Spleen (tissue), 11 donors: ENCODE data around the gene CDK5R1. TPM values are rescaled to one million over a fixed set of nuclear protein-coding genes. Genes with fewer than 3 reads are reported as not detected.

Experiments used
- DNase-seq: peaks from one replicate; pipeline ENCODE4 v3.0.0-alpha.2; 2020
- H3K27ac ChIP-seq, 8 donors: fragments of 200-600 bp; sonication (generic) in 7 of 8; 1 replicate in 4 of 8; 2 replicates in 4 of 8; pipeline versions ENCODE4 v1.5.0 to v1.8.0; 2016 to 2021; ENCODE audit warnings: inconsistent platforms in 4 of 8, mild to moderate bottlenecking in 4 of 8, moderate library complexity in 1 of 8
- H3K27me3 ChIP-seq, 7 donors: fragments of 200-600 bp; sonication (generic) in 6 of 7; replicated peaks in 1 of 7; 1 replicate in 4 of 7; 2 replicates in 3 of 7; pipeline versions ENCODE4 v1.5.0 to v1.8.0; 2016 to 2021; ENCODE audit warnings: inconsistent platforms in 3 of 7, mild to moderate bottlenecking in 1 of 7
- H3K36me3 ChIP-seq, 6 donors: fragments of 200-600 bp; sonication (generic) in 5 of 6; 1 replicate in 4 of 6; 2 replicates in 2 of 6; pipeline versions ENCODE4 v1.5.0 to v1.8.0; 2016 to 2021; ENCODE audit warnings: inconsistent platforms in 2 of 6
- H3K4me1 ChIP-seq, 6 donors: fragments of 200-600 bp; sonication (generic) in 5 of 6; 1 replicate in 3 of 6; 2 replicates in 3 of 6; pipeline versions ENCODE4 v1.5.0 to v1.8.0; 2016 to 2021; ENCODE audit warnings: inconsistent platforms in 3 of 6
- H3K4me3 ChIP-seq, 8 donors: fragments of 200-600 bp; sonication (generic) in 7 of 8; 1 replicate in 4 of 8; 2 replicates in 4 of 8; pipeline versions ENCODE4 v1.5.0 to v1.8.0; 2016 to 2021; ENCODE audit warnings: inconsistent platforms in 4 of 8, mild to moderate bottlenecking in 4 of 8, moderate library complexity in 2 of 8
- H3K9me3 ChIP-seq, 8 donors: fragments of 200-600 bp; sonication (generic) in 7 of 8; 1 replicate in 4 of 8; 2 replicates in 4 of 8; pipeline versions ENCODE4 v1.5.0 to v1.8.0; 2016 to 2021; ENCODE audit warnings: inconsistent platforms in 4 of 8
- CTCF ChIP-seq, 11 experiments: fragments of 200-600 bp in 7 of 11; fragments of 450-650 bp in 4 of 11; sonication (generic) in 4 of 11; IDR thresholded peaks in 8 of 11; conservative IDR thresholded peaks in 3 of 11; 1 replicate in 7 of 11; 2 replicates in 4 of 11; pipeline versions ENCODE4 v1.4.0 to v1.8.0; 2016 to 2021; ENCODE audit warnings: antibody characterized with exemption in 11 of 11, inconsistent platforms in 4 of 11, mild to moderate bottlenecking in 1 of 11
- POLR2A ChIP-seq, 3 donors: fragments of 450-650 bp; IDR thresholded peaks; one replicate each; pipeline ENCODE4 v1.5.1; 2017; ENCODE audit warnings: antibody characterized with exemption in 3 of 3, mild to moderate bottlenecking in 1 of 3
- POLR2AphosphoS5 ChIP-seq, 3 donors: sonication (generic); formaldehyde crosslinking; IDR thresholded peaks; one replicate each; pipeline ENCODE4 v1.5.1; 2017; ENCODE audit warnings: antibody characterized with exemption in 3 of 3
- WGBS, 5 donors: extraction: QIAGEN DNeasy Blood & Tissue Kit in 3 of 5; methylation state at CpG; one replicate each; pipeline versions ENCODE4 v1.1.5 to v1.1.7; 2013 to 2018; 5-methylcytosine and 5-hydroxymethylcytosine counted together
- intact Hi-C: fragments of 100-400 bp; cut with DNase I; formaldehyde crosslinking; loops from one replicate; pipeline ENCODE4 v1.15.0; 2023; ENCODE audit warnings: low total_unique reads
- polyA plus RNA-seq, 3 donors: library from polyadenylated mRNA; stranded (reverse); fragments of 200-250 nt; gene quantifications; one replicate each; pipeline ENCODE4 v1.2.1, GENCODE V29; 2013
- total RNA-seq, 7 donors: library from RNA; depleted of rRNA in 3 of 7; stranded (reverse); fragments of >200 nt in 3 of 7; fragmentation: NEBNext Ultra II Directional in 4 of 7; extraction: Animal tissue kit (Norgen Biotek cat#: 25700) in 4 of 7; gene quantifications; one replicate each; pipeline versions ENCODE4 v1.1.0 to v1.2.1, GENCODE V29; 2016 to 2021
- donor health status: healthy with polysubstance abuse.
- donor health status: DM: no; HTN: no; CAD: no; lungs with moderate emphysema.
- donor health status: DM: no; HTN: no; CAD: no.
- donor health status: Bipolar disorder and iron deficiency.
- donor health status: healthy.
- donor health status: DM: no; HTN: no; CAD: no.
- donor health status: DM: yes; HTN: yes; CAD: no.

The CDK5R1 gene
- total and polyA plus RNA-seq, 10 donors = 13.0 to 28.2 (median 20.2) TPM

- intact Hi-C loops = no loop called here
- WGBS, 5 donors = 84 to 92% (median 88%) methylated on average over 4 of the region's 4 CpGs
- Histone ChIP-seq H3K4me1 (peaks cover 10 to 70% (median 36%) of the 10 kb centered on the region in 6 donors), H3K9me3 (no peaks in the 10 kb centered on the region), H3K36me3 (no peaks in the 10 kb centered on the region), H3K27me3 (peaks cover 0 to 16% (median 0%) of the 10 kb centered on the region in 7 donors), H3K27ac (peak overlapping the region in 2 of 8 donors; percentile 81 to 85), H3K4me3 (no peak overlapping the region)
- no peak for DNase-seq
- TF ChIP-seq POLR2AphosphoS5 (IDR thresholded peaks at IDR 0.05) (no peak), POLR2A (IDR thresholded peaks at IDR 0.05) (no peak), CTCF (IDR thresholded peaks at IDR 0.05 in 8 of 11, conservative IDR thresholded peaks at IDR 0.05 in 3 of 11) (no peak)
These were observed 27.8 kb downstream of the CDK5R1 start for GRCh38 chr17:32514606-32515005.

- Histone ChIP-seq H3K27me3 (peaks cover 0 to 24% (median 0%) of the 10 kb centered on the region in 7 donors), H3K4me3 (no peak overlapping the region), H3K27ac (peak overlapping the region in 5 of 8 donors; percentile 59 to 85 (median 81)), H3K4me1 (peaks cover 22 to 77% (median 48%) of the 10 kb centered on the region in 6 donors), H3K9me3 (no peaks in the 10 kb centered on the region), H3K36me3 (no peaks in the 10 kb centered on the region)
- DNase-seq = no peak
- intact Hi-C loops = no loop called here
- 64 to 80% (median 79%) methylated on average over 4 of the region's 4 CpGs for WGBS, 5 donors
- TF ChIP-seq POLR2AphosphoS5 (IDR thresholded peaks at IDR 0.05) (no peak), POLR2A (IDR thresholded peaks at IDR 0.05) (no peak), CTCF (IDR thresholded peaks at IDR 0.05 in 8 of 11, conservative IDR thresholded peaks at IDR 0.05 in 3 of 11) (no peak)
These were observed 29.0 kb downstream of the CDK5R1 start for GRCh38 chr17:32515677-32516383.

GRCh38 chr17:32516450-32516849, 29.7 kb downstream of the CDK5R1 start:
- WGBS, 5 donors = 19 to 63% (median 29%) methylated on average over 2 of the region's 2 CpGs
- Histone ChIP-seq H3K27ac (peak overlapping the region in 7 of 8 donors; percentile 17 to 85 (median 61)), H3K4me3 (no peak overlapping the region), H3K36me3 (no peaks in the 10 kb centered on the region), H3K4me1 (peaks cover 22 to 77% (median 53%) of the 10 kb centered on the region in 6 donors), H3K27me3 (peaks cover 0 to 24% (median 0%) of the 10 kb centered on the region in 7 donors), H3K9me3 (no peaks in the 10 kb centered on the region)
- no peak for DNase-seq
- TF ChIP-seq POLR2A (IDR thresholded peaks at IDR 0.05) (no peak), CTCF (IDR thresholded peaks at IDR 0.05 in 8 of 11, conservative IDR thresholded peaks at IDR 0.05 in 3 of 11) (no peak), POLR2AphosphoS5 (IDR thresholded peaks at IDR 0.05) (no peak)
- intact Hi-C loops = no loop called here

- Histone ChIP-seq H3K27me3 (peaks cover 0 to 24% (median 0%) of the 10 kb centered on the region in 7 donors), H3K9me3 (no peaks in the 10 kb centered on the region), H3K4me3 (no peak overlapping the region), H3K36me3 (no peaks in the 10 kb centered on the region), H3K27ac (peak overlapping the region; percentile 44 to 85 (median 60)), H3K4me1 (peaks cover 22 to 78% (median 55%) of the 10 kb centered on the region in 6 donors)
- TF ChIP-seq POLR2A (IDR thresholded peaks at IDR 0.05) (no peak), CTCF (IDR thresholded peaks at IDR 0.05 in 8 of 11, conservative IDR thresholded peaks at IDR 0.05 in 3 of 11) (no peak), POLR2AphosphoS5 (IDR thresholded peaks at IDR 0.05) (peak in 1 of 3 donors; percentile 5)
- 68 to 73% (median 71%) methylated on average over 12 of the region's 12 CpGs for WGBS, 5 donors
- intact Hi-C loops = no loop called here
- DNase-seq = no peak
These were observed 30.3 kb downstream of the CDK5R1 start for GRCh38 chr17:32516940-32517701.
